SK-N-SH (cell line): Measurements from ENCODE around the gene SNN. TPM values are rescaled to one million over a fixed set of nuclear protein-coding genes. Genes with fewer than 3 reads are reported as not detected.

Source experiments
- CTCF ChIA-PET: fragments of 300-600, 350-600 bp; formaldehyde crosslinking; extraction: SDS; loops from one replicate; lab custom pipeline; 2021; lab: Yijun Ruan, JAX
- POLR2A ChIA-PET: fragments of 350-600 bp; sonication (Branson Sonifier 250); formaldehyde crosslinking; extraction: SDS; loops from one replicate; lab custom pipeline; 2020; ENCODE audit warnings: antibody characterized with exemption, inconsistent platforms; lab: Yijun Ruan, JAX
- DNase-seq: peaks from one replicate; pipeline ENCODE4 v3.0.0; 2012
- H2AFZ ChIP-seq: fragments of 200-600 bp; sonication (generic); 2 replicates; pipeline ENCODE4 v1.8.1; 2016; ENCODE audit warnings: antibody characterized with exemption, mild to moderate bottlenecking, low read depth
- H3F3A ChIP-seq: fragments of 200-600 bp; sonication (generic); replicated peaks from 2 replicates; pipeline ENCODE3; 2016; ENCODE audit warnings: antibody characterized with exemption, mild to moderate bottlenecking; ENCODE audit not compliant: insufficient read depth
- H3K27ac ChIP-seq, 2 experiments: fragments of 200-500 bp in 1 of 2; fragments of 200-600 bp in 1 of 2; sonication (Bioruptor generic) in 1 of 2; sonication (generic), shearing (Covaris generic) in 1 of 2; 2 replicates each; pipeline versions ENCODE4 v1.5.1 to v1.6.1; 2014 to 2016; ENCODE audit warnings: low read depth in 2 of 2, inconsistent platforms in 1 of 2, low read length in 1 of 2, mild to moderate bottlenecking in 1 of 2, mixed read lengths in 1 of 2
- H3K27me3 ChIP-seq: fragments of 200-600 bp; sonication (generic), shearing (Covaris generic); 2 replicates; pipeline ENCODE4 v1.6.1; 2016; ENCODE audit warnings: mixed run types; ENCODE audit not compliant: insufficient read depth
- H3K36me3 ChIP-seq, 2 experiments: fragments of 200-500 bp in 1 of 2; fragments of 200-600 bp in 1 of 2; sonication (Bioruptor generic) in 1 of 2; sonication (generic) in 1 of 2; replicated peaks in 1 of 2; 2 replicates each; pipeline versions ENCODE3 to v1.5.1; 2014 to 2016; ENCODE audit warnings: low read length in 1 of 2, mild to moderate bottlenecking in 1 of 2; ENCODE audit not compliant: insufficient read depth in 2 of 2, control insufficient read depth in 1 of 2
- H3K4me1 ChIP-seq, 2 experiments: fragments of 200-500 bp in 1 of 2; fragments of 200-600 bp in 1 of 2; sonication (Bioruptor generic) in 1 of 2; sonication (generic), shearing (Covaris generic) in 1 of 2; 2 replicates each; pipeline versions ENCODE4 v1.5.1 to v1.6.1; 2014 to 2016; ENCODE audit warnings: low read depth in 1 of 2, low read length in 1 of 2, mixed run types in 1 of 2; ENCODE audit not compliant: insufficient read depth in 2 of 2, control insufficient read depth in 1 of 2
- H3K4me2 ChIP-seq: fragments of 200-600 bp; sonication (generic), shearing (Covaris generic); 2 replicates; pipeline ENCODE4 v1.6.1; 2017; ENCODE audit warnings: mixed run types
- H3K4me3 ChIP-seq, 2 experiments: fragments of 200-500 bp in 1 of 2; fragments of 200-600 bp in 1 of 2; sonication (Bioruptor generic) in 1 of 2; sonication (generic), shearing (Covaris generic) in 1 of 2; 2 replicates each; pipeline versions ENCODE4 v1.5.1 to v1.8.1; 2014 to 2016; ENCODE audit warnings: low read depth in 2 of 2, inconsistent platforms in 1 of 2, low read length in 1 of 2, mild to moderate bottlenecking in 1 of 2, mixed read lengths in 1 of 2, moderate library complexity in 1 of 2
- H3K79me2 ChIP-seq: fragments of 200-600 bp; sonication (generic); 2 replicates; pipeline ENCODE4 v1.8.1; 2017; ENCODE audit warnings: mild to moderate bottlenecking; ENCODE audit not compliant: insufficient read depth
- H3K9ac ChIP-seq: fragments of 200-600 bp; sonication (generic); 2 replicates; pipeline ENCODE4 v1.6.1; 2017; ENCODE audit warnings: mixed run types
- H3K9me2 ChIP-seq: fragments of 200-600 bp; sonication (generic); 2 replicates; pipeline ENCODE4 v1.6.1; 2017; ENCODE audit warnings: mixed run types
- H3K9me3 ChIP-seq: fragments of 200-600 bp; sonication (generic); 2 replicates; pipeline ENCODE4 v1.6.1; 2017; ENCODE audit warnings: mixed run types, mild to moderate bottlenecking, moderate library complexity
- H4K20me1 ChIP-seq: fragments of 200-600 bp; sonication (generic); 2 replicates; pipeline ENCODE4 v1.6.1; 2017; ENCODE audit warnings: mild to moderate bottlenecking, mixed run types; ENCODE audit not compliant: insufficient read depth
- CHD2 ChIP-seq: fragments of 150-350 bp; IDR thresholded peaks from 2 replicates; pipeline ENCODE4 v1.6.1; 2018; ENCODE audit warnings: low read length; ENCODE audit not compliant: partially characterized antibody
- ELF1 ChIP-seq: IDR thresholded peaks from 2 replicates; pipeline ENCODE4 v1.4.0; 2012
- EZH2phosphoT487 ChIP-seq: fragments of 200-600 bp; sonication (generic); IDR thresholded peaks from 2 replicates; pipeline ENCODE4 v1.6.1; 2017; ENCODE audit warnings: low read depth, mixed run types, mild to moderate bottlenecking, antibody characterized with exemption, moderate library complexity, borderline replicate concordance
- FOSL2 ChIP-seq: IDR thresholded peaks from 2 replicates; pipeline ENCODE4 v1.4.0; 2012; ENCODE audit warnings: low read depth, mild to moderate bottlenecking, moderate library complexity, borderline replicate concordance
- GATA2 ChIP-seq: sonication (generic); formaldehyde crosslinking; IDR thresholded peaks from 2 replicates; pipeline ENCODE4 v1.5.0; 2020; ENCODE audit warnings: mild to moderate bottlenecking, missing genetic modification reagents
- JUND ChIP-seq: IDR thresholded peaks from 2 replicates; pipeline ENCODE4 v1.4.0; 2012
- MAX ChIP-seq: IDR thresholded peaks from 2 replicates; pipeline ENCODE4 v1.4.0; 2012; ENCODE audit warnings: low read depth
- MEF2A ChIP-seq: IDR thresholded peaks from 2 replicates; pipeline ENCODE4 v1.4.0; 2012; ENCODE audit warnings: low read depth, borderline replicate concordance
- MXI1 ChIP-seq: IDR thresholded peaks from 2 replicates; pipeline ENCODE4 v1.6.1; 2012; ENCODE audit warnings: mild to moderate bottlenecking, low read depth, low read length, improper control_type of control experiment
- NFIC ChIP-seq: IDR thresholded peaks from 2 replicates; pipeline ENCODE4 v1.4.0; 2012; ENCODE audit warnings: borderline replicate concordance
- POLR2AphosphoS5 ChIP-seq: IDR thresholded peaks from 2 replicates; pipeline ENCODE4 v1.6.1; 2012; ENCODE audit warnings: low read depth, low read length
- REST ChIP-seq: IDR thresholded peaks from 2 replicates; pipeline ENCODE4 v1.6.1; 2012; ENCODE audit warnings: mild to moderate bottlenecking, low read depth, low read length, moderate library complexity
- RFX5 ChIP-seq: IDR thresholded peaks from 2 replicates; pipeline ENCODE4 v1.6.1; 2012; ENCODE audit warnings: mild to moderate bottlenecking, improper control_type of control experiment, low read length
- SMC3 ChIP-seq: IDR thresholded peaks from 2 replicates; pipeline ENCODE4 v1.6.1; 2012; ENCODE audit warnings: low read depth, low read length, improper control_type of control experiment
- TAF1 ChIP-seq: IDR thresholded peaks from 2 replicates; pipeline ENCODE4 v1.6.1; 2012; ENCODE audit warnings: low read depth, mild to moderate bottlenecking, low read length, moderate library complexity, borderline replicate concordance
- TEAD4 ChIP-seq: IDR thresholded peaks from 2 replicates; pipeline ENCODE4 v1.4.0; 2012; ENCODE audit warnings: mild to moderate bottlenecking, borderline replicate concordance; ENCODE audit not compliant: insufficient read depth
- YY1 ChIP-seq: IDR thresholded peaks from 2 replicates; pipeline ENCODE4 v1.4.0; 2012; ENCODE audit warnings: low read depth, mild to moderate bottlenecking
- WGBS: methylation state at CpG from one replicate; pipeline ENCODE4 v1.1.6; 2017; ENCODE audit warnings: low lambda C conversion rate; 5-methylcytosine and 5-hydroxymethylcytosine counted together
- polyA plus RNA-seq, 3 experiments: library from polyadenylated mRNA; depleted of rRNA; stranded (reverse); fragments of >200 nt; gene quantifications; 2 replicates each; pipeline ENCODE4 v1.2.3, GENCODE V29; 2012
- TF ChIP-seq, protein P1 (sequence below): fragments of 150-350 bp; IDR thresholded peaks from 2 replicates; pipeline ENCODE4 v1.6.1; 2016; ENCODE audit warnings: mild to moderate bottlenecking, low read depth, low read length
- TF ChIP-seq, protein P2 (sequence below): IDR thresholded peaks from 2 replicates; pipeline ENCODE4 v1.4.0; 2012; ENCODE audit warnings: low read depth, borderline replicate concordance

Gene SNN
- polyA plus RNA-seq, 1 of the 3 experiments (the other 2 are of a cell fraction): 15.4 TPM

GRCh38 chr16:11722468-11722808 lies 54.2 kb downstream of the SNN start:
- 95% methylated on average over 3 of the region's 3 CpGs for WGBS
- Histone ChIP-seq H3K4me3 (no peak overlapping the region), H4K20me1 (no peaks in the 10 kb centered on the region), H3K9me2 (no peaks in the 10 kb centered on the region), H3K9me3 (no peaks in the 10 kb centered on the region), H3K27me3 (no peaks in the 10 kb centered on the region), H3K4me2 (no peak overlapping the region), H3K36me3 (peaks cover 27 to 77% of the 10 kb centered on the region in 2 experiments), H3K4me1 (peaks cover 0 to 4% of the 10 kb centered on the region in 2 experiments; a peak in 1 of 4 replicates), H3K27ac (no peak overlapping the region), H3F3A (no peaks in the 10 kb centered on the region), H3K79me2 (peaks cover 35% of the 10 kb centered on the region), H3K9ac (no peak overlapping the region), H2AFZ (no peak overlapping the region)
- no peak for DNase-seq
- TF ChIP-seq RFX5 (no peak), EZH2phosphoT487 (no peak), SMC3 (no peak), GATA2 (CRISPR knock-in tag) (no peak), NFIC (no peak), CHD2 (no peak), MXI1 (no peak)
- TF ChIP-seq, protein P1, sequence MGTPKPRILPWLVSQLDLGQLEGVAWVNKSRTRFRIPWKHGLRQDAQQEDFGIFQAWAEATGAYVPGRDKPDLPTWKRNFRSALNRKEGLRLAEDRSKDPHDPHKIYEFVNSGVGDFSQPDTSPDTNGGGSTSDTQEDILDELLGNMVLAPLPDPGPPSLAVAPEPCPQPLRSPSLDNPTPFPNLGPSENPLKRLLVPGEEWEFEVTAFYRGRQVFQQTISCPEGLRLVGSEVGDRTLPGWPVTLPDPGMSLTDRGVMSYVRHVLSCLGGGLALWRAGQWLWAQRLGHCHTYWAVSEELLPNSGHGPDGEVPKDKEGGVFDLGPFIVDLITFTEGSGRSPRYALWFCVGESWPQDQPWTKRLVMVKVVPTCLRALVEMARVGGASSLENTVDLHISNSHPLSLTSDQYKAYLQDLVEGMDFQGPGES: no peak
- POLR2A ChIA-PET: no interaction called here
- CTCF ChIA-PET: interaction anchor here (1.3 to 4.7 kb wide), 2 partner anchors 8 to 327 kb away, joined by 7 to 29 read pairs; no protein-coding TSS in a partner anchor

GRCh38 chr16:11725457-11725856 lies 57.2 kb downstream of the SNN start:
- 100% methylated on average over 1 of the region's 1 CpG for WGBS
- peaks cover 36 to 60% of the 10 kb centered on the region in 2 experiments for H3K36me3 ChIP-seq
- no peak overlapping the region for H3K4me3 ChIP-seq
- H3K27ac ChIP-seq: no peak overlapping the region
- H3K9me3 ChIP-seq: no peaks in the 10 kb centered on the region
- H3K79me2 ChIP-seq: peaks cover 53% of the 10 kb centered on the region
- no peak overlapping the region for H3K9ac ChIP-seq
- H3K9me2 ChIP-seq: no peaks in the 10 kb centered on the region
- no peak overlapping the region for H2AFZ ChIP-seq
- ChIA-PET CTCF (interaction anchor here (0.9 to 4.7 kb wide), 5 partner anchors 11 to 342 kb away, joined by 3 to 29 read pairs (median 4); no protein-coding TSS in a partner anchor), POLR2A (no interaction called here)
- no peaks in the 10 kb centered on the region; the same call in 1 of the 2 replicates for H4K20me1 ChIP-seq
- no peak for DNase-seq
- TF ChIP-seq, protein P2, sequence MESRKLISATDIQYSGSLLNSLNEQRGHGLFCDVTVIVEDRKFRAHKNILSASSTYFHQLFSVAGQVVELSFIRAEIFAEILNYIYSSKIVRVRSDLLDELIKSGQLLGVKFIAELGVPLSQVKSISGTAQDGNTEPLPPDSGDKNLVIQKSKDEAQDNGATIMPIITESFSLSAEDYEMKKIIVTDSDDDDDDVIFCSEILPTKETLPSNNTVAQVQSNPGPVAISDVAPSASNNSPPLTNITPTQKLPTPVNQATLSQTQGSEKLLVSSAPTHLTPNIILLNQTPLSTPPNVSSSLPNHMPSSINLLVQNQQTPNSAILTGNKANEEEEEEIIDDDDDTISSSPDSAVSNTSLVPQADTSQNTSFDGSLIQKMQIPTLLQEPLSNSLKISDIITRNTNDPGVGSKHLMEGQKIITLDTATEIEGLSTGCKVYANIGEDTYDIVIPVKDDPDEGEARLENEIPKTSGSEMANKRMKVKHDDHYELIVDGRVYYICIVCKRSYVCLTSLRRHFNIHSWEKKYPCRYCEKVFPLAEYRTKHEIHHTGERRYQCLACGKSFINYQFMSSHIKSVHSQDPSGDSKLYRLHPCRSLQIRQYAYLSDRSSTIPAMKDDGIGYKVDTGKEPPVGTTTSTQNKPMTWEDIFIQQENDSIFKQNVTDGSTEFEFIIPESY: no peak
- TF ChIP-seq MEF2A (no peak), FOSL2 (no peak), TEAD4 (no peak), YY1 (no peak), POLR2AphosphoS5 (no peak), REST (no peak), ELF1 (no peak), JUND (no peak), MAX (no peak), TAF1 (no peak), SMC3 (no peak), CHD2 (no peak)
- H3K4me2 ChIP-seq: no peak overlapping the region
- no peaks in the 10 kb centered on the region for H3F3A ChIP-seq
- no peaks in the 10 kb centered on the region for H3K27me3 ChIP-seq
- peaks cover 0 to 3% of the 10 kb centered on the region in 2 experiments; a peak in 1 of 4 replicates for H3K4me1 ChIP-seq
